ENCODE results near the gene HYKK.
A peak's percentile ranks its signal among the peaks of the same experiment; 100 is the strongest.
"Not testable (repeated sequence)": the region's sequence is repeated elsewhere in the genome, so short reads cannot be mapped to it uniquely, and the experiment has no call there.

HYKK gene

DNA sequence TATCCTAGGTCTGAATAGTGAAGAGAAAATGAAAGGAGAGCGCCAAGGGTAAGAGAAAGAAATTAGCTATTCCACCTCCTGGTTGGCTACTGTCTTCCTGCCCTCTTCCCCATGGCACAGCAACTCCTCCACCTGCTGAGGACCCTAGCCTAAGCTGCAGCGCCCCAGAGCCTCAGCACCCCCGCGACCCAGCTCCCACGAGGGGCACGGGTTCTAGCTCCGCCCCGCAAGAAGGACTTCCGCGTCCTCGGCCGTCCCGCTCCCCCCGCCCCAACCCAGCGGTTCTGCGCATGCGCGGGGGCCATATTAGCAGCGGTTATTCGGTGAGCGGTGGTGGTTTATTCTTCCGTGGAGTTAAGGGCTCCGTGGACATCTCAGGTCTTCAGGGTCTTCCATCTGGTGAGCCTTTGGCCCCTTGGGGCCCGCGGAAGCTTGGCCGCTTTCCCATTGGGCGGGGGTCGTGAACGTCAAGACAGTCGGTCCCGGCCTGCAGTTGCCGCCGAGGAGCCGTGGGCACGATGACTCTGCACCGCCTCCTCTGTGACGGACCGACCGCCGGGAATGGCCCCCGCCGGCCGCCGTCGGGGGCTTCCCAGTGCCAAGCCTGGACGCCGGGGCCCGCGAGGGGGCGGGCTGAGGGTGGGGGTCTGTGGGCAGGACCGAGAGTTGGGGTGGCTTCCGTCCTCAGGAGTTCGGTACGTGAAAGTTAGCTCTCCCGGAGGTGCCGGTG is 32.9 kb downstream of the HYKK start, which contains the start of gene PSMA4:
PSMA4 (plus strand) TSS at position 304 of the 730 bp plus-strand sequence. CDS start 1,484 bp downstream, outside the sequence.
- peak; percentile 93 for DNase-seq (ENCODE audit: low read depth)

DNA sequence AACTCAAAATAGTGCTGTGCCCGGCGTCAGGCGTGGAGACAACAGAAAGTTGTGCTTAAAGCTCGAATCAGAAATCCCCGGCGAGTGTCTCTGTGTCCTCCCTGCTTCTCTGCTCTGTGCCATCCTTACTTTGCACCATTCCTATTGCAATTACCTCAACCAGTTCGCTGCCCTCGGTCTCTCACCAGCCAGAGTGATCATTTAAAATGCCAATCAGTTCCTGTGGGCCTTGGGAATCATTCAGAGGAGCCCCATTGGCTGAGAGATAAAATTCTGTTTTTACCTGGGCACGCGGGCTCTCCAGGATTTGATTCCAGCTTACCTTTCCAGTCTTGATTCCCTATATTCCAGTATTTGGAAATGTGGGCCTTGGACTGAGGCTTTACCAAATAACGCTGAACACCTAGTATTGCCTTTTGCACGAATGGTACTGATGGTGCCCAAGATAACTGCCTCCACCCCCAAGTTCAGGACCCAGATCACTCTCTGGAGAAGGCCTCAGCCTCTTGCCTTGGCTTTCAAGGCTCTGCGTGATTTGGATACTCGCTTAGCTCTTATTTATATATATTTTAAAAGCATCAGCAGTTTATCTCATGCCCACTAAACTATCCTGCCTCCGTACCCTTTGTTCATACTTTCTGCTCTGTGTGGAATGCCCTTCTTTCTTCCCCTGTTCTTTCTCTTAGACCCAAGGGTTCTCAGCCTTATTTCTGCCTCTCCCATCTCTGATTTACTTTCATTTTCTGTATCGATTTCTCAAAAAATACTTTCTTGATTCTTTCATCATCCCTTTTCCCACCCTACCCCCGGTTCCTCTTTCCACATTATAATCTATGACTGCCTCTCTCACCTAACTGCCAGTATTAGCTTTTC is 33.7 kb downstream of the HYKK start:
- no peak for DNase-seq (ENCODE audit: low read depth)

DNA sequence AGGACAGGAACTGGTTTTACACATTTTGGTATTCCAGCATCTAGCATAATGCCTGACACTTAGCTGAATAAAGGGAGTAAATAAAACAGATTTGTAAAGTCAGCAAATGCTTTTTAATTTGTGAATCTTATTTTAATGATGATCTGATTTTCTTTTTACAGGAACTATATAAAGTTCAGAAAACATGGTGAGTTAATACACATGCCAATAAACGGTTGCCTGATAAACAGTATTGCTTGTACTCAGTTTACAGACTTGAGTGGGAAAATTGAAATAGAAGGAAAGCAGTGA is 34.3 kb downstream of the HYKK start:
- DNase-seq (ENCODE audit: low read depth) = no peak

DNA sequence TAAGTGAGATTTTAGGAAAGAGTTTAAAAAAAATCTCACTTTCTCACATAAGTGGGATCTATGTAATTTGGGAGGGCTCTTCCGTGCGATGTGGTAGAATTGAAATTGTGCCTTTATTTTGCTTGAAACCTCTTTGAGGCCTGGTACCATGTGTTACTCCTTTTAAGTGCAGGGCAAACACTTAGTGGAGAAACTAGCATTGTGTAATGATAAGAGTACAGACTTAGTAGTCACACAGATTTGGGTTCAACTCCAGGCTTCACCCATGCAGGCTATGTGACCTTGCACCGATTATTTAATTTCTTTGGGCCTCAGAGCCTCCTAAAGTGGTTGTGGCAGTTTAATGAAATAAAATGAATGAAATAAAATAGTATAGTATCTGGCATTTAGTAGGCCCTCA is 35.3 kb downstream of the HYKK start:
- no peak for DNase-seq (ENCODE audit: low read depth)

DNA sequence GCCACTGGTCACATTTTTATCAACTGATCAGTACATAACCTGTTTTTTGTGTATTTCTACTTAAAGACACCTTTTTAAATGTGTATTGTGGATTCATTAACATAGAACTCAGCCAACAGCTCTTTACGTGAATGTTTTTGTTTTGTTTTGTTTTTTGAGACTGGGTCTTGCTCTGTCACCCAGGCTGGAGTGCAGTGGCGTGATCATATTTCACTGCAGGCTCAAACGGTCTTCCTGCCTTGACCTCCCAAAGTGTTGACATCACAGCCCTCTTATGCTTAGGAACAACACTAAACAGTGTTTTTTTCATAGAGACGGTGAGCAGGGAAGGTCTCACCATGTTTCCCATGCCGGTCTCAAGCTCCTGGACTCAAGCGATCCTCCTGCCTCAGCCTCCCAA is 42.8 kb downstream of the HYKK start:
- DNase-seq (ENCODE audit: low read depth) = no peak

DNA sequence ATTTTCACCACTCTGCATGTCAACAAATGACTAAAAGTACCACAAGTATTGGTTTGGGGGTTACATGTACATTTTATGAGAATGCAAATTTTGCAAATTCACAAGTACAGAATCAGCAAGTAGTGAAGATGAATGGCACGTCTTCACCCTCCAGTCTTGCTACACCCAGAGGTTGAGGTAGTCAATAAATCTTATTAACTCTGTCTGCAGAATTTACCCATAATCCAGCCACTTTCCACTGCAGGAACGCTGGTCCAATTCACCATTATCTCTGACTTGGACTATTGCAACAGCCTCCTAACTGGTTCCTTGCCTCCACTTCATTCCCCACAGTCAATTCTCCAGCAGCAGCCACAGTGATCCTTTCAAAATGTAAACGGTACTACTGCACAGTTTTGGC is 43.4 kb downstream of the HYKK start:
- DNase-seq (ENCODE audit: low read depth) = no peak

DNA sequence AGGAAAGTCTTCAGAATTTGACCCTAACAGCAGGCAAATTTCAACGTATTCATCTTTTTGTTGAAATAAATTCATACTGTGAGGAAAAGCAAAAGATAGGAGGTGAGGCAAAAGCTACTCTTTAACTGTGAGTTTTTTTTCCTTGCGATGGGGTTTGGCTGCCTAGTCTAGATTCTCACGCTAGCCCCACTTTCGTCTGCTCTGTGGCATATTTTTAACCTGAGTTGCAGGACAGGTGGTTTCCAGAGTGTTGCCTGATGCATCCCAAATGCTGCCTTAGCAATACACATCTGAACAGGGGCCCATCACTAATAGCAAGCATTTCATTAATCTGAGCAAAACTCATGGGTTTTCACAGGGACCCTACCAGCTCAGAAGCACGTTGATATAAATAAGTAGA is 44.5 kb downstream of the HYKK start:
- DNase-seq (ENCODE audit: low read depth) = no peak

DNA sequence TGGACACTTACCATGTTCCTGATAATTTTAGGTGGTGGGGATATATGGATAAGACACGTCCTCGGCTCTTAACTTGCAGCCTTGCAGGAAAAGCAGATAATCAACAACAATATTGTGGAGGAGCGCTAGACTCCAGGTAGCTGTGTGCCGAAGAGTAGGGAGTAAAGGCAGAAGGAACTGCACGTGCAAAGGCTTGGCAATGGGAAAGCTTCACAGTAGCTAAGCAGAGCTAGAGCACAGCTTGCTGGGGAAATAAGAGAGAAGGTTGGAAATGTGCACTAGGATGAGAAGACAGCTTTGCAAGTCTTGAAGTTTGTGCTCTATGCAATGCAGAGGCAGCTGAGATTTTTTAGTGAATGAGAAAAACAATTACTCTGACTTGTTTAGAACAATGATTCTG is 45.2 kb downstream of the HYKK start:
- DNase-seq (ENCODE audit: low read depth) = no peak

DNA sequence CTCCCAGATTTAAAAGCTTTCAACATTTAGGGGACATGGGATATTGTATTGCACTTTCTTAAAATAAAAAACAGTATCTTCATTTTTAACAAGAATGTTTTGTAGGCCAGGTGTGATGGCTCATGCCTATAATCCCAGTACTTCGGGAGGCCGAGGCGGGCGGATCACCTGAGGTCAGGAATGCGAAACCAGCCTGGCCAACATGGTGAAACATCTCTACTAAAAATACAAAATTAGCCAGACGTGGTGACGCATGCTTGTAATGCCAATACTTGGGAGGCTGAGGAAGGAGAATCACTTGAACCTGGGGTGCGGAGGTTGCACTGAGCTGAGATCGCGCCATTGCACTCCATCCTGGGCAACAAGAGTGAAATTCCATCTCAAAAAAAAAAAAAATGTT is 52.8 kb downstream of the HYKK start:
- DNase-seq (ENCODE audit: low read depth) = not testable (repeated sequence)

DNA sequence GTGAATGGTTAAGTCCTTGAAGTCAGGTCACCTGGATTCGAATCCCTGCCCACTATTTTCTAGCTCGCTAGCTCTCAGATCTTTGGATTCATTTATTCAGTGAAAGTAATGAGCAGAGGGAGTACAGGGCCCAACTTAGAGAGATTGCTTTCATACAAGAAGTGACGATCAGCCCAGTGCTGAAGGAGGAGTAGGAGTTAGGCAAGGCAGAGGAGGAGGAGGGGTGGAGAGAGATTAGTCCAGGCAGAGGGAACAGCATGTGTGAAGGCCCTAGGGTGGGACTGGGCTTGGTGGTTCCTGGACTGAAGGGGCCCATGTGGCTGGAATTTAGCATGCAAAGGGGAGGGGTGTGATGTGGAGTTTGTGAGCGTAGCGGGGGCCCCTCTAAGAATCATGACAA is 54.1 kb downstream of the HYKK start:
- no peak for DNase-seq (ENCODE audit: low read depth)

DNA sequence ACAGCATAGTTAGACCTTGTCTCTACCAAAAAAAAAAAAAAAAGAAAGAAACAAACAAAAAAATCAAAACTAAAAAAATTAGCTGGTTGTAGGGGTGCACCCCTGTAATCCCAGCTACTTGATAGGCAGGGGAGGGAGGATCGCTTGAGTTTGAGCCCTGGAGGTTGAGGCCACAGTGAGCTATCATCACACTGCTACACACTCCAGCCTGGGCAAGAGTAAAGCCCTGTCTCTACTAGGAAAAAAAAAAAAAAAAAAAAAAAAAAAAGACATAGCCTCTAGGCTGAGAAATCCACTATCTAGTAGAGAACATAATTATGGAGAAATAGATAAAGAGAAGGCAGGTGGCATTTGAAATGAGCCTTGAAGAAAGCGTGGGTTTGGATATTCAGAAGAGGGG is 55.7 kb downstream of the HYKK start:
- DNase-seq (ENCODE audit: low read depth) = no peak

DNA sequence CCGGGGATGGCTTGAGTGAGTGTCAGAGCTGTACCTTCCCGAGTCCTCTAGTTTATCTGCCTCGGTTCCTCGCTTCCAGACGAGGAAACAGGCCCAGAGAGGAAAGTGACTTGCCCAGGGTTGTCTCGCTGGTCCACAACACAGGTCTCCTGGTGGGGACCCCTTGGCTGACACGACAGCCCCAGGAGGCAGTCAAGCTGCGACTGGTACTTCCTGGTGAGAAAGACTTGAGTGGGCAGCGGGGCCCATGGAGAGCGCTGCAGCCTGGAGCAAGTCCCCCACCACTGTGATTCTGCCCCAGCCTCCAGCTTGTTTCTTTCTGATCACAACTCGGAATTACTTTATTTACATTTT is 57.3 kb downstream of the HYKK start:
- DNase-seq (ENCODE audit: low read depth) = no peak

DNA sequence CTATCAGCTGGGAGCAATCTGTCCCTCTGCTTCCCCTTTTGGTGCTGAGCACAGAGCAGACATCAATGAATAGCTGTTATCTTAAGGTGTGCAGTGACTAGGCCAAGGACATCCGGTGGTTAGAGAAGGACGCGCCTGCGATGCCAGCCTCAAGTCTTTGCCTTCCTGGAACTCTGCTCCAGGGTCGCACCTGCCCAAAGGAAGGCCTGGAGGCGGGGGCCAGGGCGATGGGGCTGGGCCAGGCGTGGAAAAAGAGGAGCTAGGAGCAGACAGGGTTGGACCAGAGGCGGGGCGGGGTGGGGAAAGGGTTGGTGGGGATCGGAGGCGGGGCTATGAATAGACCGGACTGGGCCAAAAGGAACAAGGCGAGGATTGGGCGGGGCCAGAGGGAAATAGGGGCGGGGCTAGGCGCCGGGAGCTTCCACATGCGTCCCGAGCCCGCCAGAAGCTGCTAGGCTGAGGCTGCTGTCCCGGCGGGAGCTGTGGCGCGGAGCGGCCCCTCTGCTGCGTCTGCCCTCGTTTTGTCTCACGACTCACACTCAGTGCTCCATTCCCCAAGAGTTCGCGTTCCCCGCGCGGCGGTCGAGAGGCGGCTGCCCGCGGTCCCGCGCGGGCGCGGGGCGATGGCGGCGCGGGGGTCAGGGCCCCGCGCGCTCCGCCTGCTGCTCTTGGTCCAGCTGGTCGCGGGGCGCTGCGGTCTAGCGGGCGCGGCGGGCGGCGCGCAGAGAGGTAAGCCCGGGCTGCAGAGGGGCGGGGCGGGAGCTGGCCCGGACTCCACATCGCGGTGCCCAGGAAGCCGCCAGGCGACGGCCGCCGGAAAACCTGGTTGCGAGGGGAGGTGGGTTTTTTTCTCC is 57.9 kb downstream of the HYKK start, which contains the start of gene CHRNA5:
CHRNA5 (plus strand) TSS at position 424 of the 854 bp plus-strand sequence; CDS start at position 624, 200 bp downstream.
- DNase-seq (ENCODE audit: low read depth) = peak; percentile 44

DNA sequence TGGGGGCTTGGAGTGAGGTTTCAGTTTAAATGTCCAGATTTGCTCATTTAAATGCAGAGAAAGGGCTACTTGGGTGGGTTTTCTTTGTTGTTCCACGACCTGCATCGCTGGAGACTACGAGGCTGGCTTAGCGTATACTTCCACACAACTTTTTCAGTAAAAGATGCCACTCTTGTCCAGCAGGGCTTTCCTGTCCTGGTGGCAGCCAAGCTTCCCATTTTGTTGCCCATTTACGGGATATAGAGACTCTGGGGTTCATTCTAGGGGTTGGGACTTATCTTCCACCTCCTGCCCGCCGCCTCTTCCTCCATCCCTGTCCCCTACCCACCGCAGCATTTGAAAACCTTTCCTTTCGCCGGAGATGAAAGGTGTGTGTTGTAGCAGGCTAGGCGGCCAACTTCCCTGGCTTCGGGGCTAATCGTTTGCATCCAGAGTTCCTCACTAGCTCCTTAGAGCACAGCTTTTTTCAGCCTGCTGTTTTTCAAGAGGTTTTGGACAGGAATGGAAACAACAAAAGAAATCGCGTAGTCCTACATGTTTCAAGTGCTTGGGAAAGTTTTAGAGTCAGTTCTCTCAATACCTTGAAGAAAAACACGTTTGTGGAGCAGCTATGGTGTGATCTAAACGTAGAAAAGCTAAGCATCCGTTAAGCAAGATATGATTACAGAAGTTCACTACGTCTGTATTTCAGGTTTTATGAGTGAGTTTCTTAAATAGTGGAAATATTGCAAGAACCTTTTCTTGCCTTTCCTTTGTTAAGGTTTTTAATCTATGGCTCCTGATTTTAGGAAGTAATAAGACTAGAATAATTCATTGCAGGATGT is 58.8 kb downstream of the HYKK start:
- no peak for DNase-seq (ENCODE audit: low read depth)

DNA sequence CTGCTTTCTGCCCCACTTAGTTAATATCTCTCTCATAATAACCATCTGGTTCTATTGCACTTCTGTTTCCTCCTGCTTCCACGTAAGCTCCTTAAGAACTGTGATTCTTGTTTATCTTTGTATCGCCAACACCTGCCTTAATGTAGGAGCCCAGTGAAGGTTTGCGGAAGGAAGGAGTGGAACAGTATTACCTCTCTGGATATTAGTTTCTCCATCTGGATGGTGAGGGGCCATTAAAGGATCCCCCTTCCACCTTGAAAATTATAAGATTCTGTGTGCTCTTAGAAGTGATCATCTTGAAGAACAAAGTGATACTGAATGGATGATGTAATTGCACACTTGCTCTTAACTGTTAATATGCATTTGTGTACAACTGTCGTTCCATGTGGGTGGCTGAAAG is 60.2 kb downstream of the HYKK start:
- no peak for DNase-seq (ENCODE audit: low read depth)

DNA sequence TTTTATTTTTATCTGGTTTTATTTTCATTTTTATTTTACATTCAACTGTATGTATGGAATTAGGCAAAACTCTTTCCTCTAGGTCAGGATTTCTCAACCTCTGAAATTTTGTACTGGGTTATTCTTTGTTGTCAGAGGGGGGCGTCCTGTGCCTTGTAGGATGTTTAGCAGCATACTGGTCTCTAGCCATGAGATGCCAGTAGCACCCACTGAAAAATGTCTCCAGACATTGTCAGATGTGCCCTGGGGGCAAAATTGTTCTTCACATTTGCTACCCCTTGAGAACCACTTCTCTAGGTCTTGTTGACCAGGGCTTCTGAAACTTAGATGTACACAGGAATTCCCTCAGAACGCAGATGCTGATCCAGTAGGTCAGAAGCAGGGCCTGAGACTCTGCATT is 63.3 kb downstream of the HYKK start:
- DNase-seq (ENCODE audit: low read depth) = no peak

DNA sequence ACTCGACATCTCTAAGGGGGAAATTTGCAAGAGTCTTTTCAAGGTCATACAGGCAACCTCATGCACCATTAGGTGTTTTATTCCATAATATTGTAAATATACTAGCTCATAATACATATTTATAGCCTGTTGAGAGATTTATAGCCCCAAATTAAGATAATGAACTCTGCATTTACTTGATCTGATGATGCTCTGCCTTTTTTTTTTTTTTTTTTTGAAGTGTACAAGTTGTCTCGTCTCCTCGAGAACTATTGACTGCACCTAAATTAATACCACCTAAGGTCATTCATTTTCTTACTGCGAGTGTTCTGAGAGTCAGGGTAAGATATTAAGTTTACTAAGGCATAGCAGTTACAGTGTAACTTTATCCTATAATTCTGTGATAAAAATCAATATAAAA is 64.0 kb downstream of the HYKK start:
- no peak for DNase-seq (ENCODE audit: low read depth)

DNA sequence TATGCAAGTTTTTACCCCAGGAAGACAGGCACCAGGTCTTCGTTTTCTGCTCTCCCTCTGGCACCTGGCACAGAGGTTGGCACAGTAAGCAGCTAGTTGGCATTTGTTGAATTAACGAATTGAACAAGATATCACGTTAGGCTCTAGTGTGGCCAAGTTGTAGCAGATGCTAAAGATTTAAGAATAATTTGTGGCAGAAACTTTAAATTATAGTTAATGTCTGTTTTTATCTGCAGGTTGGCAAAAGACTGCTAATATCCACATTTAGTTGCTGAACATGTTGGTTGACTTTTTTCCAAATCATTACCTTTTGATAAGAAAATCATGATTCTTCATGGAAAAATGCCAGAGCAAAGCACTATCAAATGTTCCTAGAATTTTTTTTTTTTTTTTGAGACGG is 66.0 kb downstream of the HYKK start:
- DNase-seq (ENCODE audit: low read depth) = no peak

DNA sequence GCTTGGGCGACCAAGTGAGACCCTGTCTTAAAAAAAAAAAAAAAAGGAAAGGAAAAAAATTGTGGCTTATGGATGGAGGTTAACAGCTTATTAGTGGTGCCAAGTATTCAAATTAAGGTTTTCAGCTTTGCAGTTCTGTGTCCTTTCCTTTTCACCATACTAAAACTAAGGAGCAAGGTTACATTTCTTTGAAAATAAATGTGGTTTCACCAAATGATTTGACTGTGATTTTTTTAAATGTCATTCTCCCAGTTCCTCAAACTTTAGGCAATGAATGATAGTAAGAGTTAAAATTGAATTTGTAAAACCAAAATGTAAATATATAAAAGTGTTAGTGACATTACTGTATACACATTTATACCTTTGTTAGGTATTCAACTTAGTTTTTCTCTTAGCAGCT is 67.6 kb downstream of the HYKK start:
- no peak for DNase-seq (ENCODE audit: low read depth)

All from stimulated activated CD8-positive, alpha-beta memory T cell treated with anti-CD3 and anti-CD28 coated beads, Interleukin-12 subunit alpha, Interleukin-12 subunit beta, amount 100 ng/mL, for 1 hour (primary cell).